Measurements from ENCODE around the gene CAPZB.

DNA sequence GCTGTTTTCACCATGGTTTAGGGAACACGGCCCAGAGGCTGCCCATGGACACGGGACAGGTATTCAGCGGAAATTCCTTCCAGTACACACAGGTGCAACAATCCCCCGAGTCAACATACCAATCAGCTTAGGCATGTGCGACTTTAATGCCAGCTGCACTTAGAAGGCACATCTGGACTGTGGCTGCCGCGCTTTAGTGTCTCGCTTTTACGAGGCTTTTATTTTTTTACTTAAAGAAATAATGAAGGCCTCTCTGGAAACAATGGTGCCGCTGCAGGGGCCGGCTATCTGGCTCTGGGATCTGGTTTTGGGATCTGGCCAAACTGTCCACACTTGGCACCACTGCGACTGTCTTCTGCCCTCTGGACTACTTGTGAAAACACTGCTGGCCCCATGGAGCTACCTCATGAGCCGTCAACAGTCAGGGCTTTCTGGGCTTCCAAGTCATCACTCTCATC lies 117.7 kb downstream of the CAPZB start:
- TF ChIP-seq, protein P1, sequence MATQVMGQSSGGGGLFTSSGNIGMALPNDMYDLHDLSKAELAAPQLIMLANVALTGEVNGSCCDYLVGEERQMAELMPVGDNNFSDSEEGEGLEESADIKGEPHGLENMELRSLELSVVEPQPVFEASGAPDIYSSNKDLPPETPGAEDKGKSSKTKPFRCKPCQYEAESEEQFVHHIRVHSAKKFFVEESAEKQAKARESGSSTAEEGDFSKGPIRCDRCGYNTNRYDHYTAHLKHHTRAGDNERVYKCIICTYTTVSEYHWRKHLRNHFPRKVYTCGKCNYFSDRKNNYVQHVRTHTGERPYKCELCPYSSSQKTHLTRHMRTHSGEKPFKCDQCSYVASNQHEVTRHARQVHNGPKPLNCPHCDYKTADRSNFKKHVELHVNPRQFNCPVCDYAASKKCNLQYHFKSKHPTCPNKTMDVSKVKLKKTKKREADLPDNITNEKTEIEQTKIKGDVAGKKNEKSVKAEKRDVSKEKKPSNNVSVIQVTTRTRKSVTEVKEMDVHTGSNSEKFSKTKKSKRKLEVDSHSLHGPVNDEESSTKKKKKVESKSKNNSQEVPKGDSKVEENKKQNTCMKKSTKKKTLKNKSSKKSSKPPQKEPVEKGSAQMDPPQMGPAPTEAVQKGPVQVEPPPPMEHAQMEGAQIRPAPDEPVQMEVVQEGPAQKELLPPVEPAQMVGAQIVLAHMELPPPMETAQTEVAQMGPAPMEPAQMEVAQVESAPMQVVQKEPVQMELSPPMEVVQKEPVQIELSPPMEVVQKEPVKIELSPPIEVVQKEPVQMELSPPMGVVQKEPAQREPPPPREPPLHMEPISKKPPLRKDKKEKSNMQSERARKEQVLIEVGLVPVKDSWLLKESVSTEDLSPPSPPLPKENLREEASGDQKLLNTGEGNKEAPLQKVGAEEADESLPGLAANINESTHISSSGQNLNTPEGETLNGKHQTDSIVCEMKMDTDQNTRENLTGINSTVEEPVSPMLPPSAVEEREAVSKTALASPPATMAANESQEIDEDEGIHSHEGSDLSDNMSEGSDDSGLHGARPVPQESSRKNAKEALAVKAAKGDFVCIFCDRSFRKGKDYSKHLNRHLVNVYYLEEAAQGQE (IDR thresholded peaks at IDR 0.05; ENCODE audit: borderline replicate concordance) = no peak
- TF ChIP-seq, protein P2, sequence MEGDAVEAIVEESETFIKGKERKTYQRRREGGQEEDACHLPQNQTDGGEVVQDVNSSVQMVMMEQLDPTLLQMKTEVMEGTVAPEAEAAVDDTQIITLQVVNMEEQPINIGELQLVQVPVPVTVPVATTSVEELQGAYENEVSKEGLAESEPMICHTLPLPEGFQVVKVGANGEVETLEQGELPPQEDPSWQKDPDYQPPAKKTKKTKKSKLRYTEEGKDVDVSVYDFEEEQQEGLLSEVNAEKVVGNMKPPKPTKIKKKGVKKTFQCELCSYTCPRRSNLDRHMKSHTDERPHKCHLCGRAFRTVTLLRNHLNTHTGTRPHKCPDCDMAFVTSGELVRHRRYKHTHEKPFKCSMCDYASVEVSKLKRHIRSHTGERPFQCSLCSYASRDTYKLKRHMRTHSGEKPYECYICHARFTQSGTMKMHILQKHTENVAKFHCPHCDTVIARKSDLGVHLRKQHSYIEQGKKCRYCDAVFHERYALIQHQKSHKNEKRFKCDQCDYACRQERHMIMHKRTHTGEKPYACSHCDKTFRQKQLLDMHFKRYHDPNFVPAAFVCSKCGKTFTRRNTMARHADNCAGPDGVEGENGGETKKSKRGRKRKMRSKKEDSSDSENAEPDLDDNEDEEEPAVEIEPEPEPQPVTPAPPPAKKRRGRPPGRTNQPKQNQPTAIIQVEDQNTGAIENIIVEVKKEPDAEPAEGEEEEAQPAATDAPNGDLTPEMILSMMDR (IDR thresholded peaks at IDR 0.05; ENCODE audit: poor library complexity, severe bottlenecking) = no peak
- TF ChIP-seq TAF1 (IDR thresholded peaks at IDR 0.05; ENCODE audit: low read depth) = no peak
- no peak for TF ChIP-seq EZH2 (IDR thresholded peaks at IDR 0.05; ENCODE audit: borderline replicate concordance, insufficient read depth, low read length, poor library complexity, severe bottlenecking)
- TF ChIP-seq POLR2AphosphoS5 (IDR thresholded peaks at IDR 0.05) = no peak
- TF ChIP-seq EP300 (conservative IDR thresholded peaks at IDR 0.05; ENCODE audit: poor library complexity, severe bottlenecking) = no peak
